ENCODE data around the gene ARL14. TPM values are rescaled to one million over a fixed set of nuclear protein-coding genes. Genes with fewer than 3 reads are reported as not detected.
A peak's percentile ranks its signal among the peaks of the same experiment; 100 is the strongest.

The ARL14 gene
- total RNA-seq, 2 donors from 2014 or later: not detected

- DNase-seq (no peak), ATAC-seq (no peak)
- no peaks in the 10 kb centered on the region for H3K9me3 ChIP-seq (ENCODE audit: control insufficient read depth, low read length, poor library complexity, severe bottlenecking)
- H3K27ac Mint-ChIP-seq: no peak overlapping the region
- no peak overlapping the region for H3K4me3 Mint-ChIP-seq
- H3K4me1 Mint-ChIP-seq: peaks cover 7% of the 10 kb centered on the region
- H3K36me3 Mint-ChIP-seq (ENCODE audit: low read depth): peaks cover 6% of the 10 kb centered on the region
- peaks cover 19% of the 10 kb centered on the region for H3K27me3 Mint-ChIP-seq
These were observed 10.1 kb downstream of the ARL14 start for GRCh38 chr3:160686955-160687535.

- no peak overlapping the region for H3K27ac Mint-ChIP-seq
- DNase-seq (no peak), ATAC-seq (no peak)
- H3K36me3 Mint-ChIP-seq (ENCODE audit: low read depth): no peaks in the 10 kb centered on the region
- no peaks in the 10 kb centered on the region for H3K9me3 ChIP-seq (ENCODE audit: control insufficient read depth, low read length, poor library complexity, severe bottlenecking)
- H3K27me3 Mint-ChIP-seq: no peaks in the 10 kb centered on the region
- no peak overlapping the region for H3K4me3 Mint-ChIP-seq
- H3K4me1 Mint-ChIP-seq: peaks cover 9% of the 10 kb centered on the region
These were observed 14.2 kb downstream of the ARL14 start for GRCh38 chr3:160691151-160691550.

- H3K4me3 Mint-ChIP-seq: no peak overlapping the region
- DNase-seq: no peak
- no peak for ATAC-seq
- peaks cover 13% of the 10 kb centered on the region for H3K4me1 Mint-ChIP-seq
- no peaks in the 10 kb centered on the region for H3K27me3 Mint-ChIP-seq
- no peaks in the 10 kb centered on the region for H3K9me3 ChIP-seq (ENCODE audit: control insufficient read depth, low read length, poor library complexity, severe bottlenecking)
- no peak overlapping the region for H3K27ac Mint-ChIP-seq
- H3K36me3 Mint-ChIP-seq (ENCODE audit: low read depth): no peaks in the 10 kb centered on the region
These were observed 15.0 kb downstream of the ARL14 start for GRCh38 chr3:160691962-160692361.

- Mint-ChIP-seq H3K4me3 (no peak overlapping the region), H3K4me1 (peaks cover 15% of the 10 kb centered on the region), H3K27ac (peak overlapping the region; percentile 59), H3K27me3 (peaks cover under 1% of the 10 kb centered on the region), H3K36me3 (ENCODE audit: low read depth) (no peaks in the 10 kb centered on the region)
- H3K9me3 ChIP-seq (ENCODE audit: control insufficient read depth, low read length, poor library complexity, severe bottlenecking): no peaks in the 10 kb centered on the region
- DNase-seq (no peak), ATAC-seq (no peak)
These were observed 16.2 kb downstream of the ARL14 start for GRCh38 chr3:160693191-160693590.

GRCh38 chr3:160694345-160694744, 17.4 kb downstream of the ARL14 start:
- DNase-seq (no peak), ATAC-seq (no peak)
- peaks cover 8% of the 10 kb centered on the region for H3K27me3 Mint-ChIP-seq
- no peaks in the 10 kb centered on the region for H3K9me3 ChIP-seq (ENCODE audit: control insufficient read depth, low read length, poor library complexity, severe bottlenecking)
- no peak overlapping the region for H3K27ac Mint-ChIP-seq
- no peak overlapping the region for H3K4me3 Mint-ChIP-seq
- peaks cover 3% of the 10 kb centered on the region for H3K36me3 Mint-ChIP-seq (ENCODE audit: low read depth)
- H3K4me1 Mint-ChIP-seq: peaks cover 15% of the 10 kb centered on the region

GRCh38 chr3:160695003-160695402, 18.0 kb downstream of the ARL14 start:
- no peaks in the 10 kb centered on the region for H3K9me3 ChIP-seq (ENCODE audit: control insufficient read depth, low read length, poor library complexity, severe bottlenecking)
- DNase-seq (no peak), ATAC-seq (no peak)
- H3K4me3 Mint-ChIP-seq: no peak overlapping the region
- peaks cover 10% of the 10 kb centered on the region for H3K27me3 Mint-ChIP-seq
- peaks cover 15% of the 10 kb centered on the region for H3K4me1 Mint-ChIP-seq
- no peak overlapping the region for H3K27ac Mint-ChIP-seq
- peaks cover 3% of the 10 kb centered on the region for H3K36me3 Mint-ChIP-seq (ENCODE audit: low read depth)

GRCh38 chr3:160695915-160696327, 19.0 kb downstream of the ARL14 start:
- H3K27ac Mint-ChIP-seq: no peak overlapping the region
- ATAC-seq (no peak), DNase-seq (no peak)
- peaks cover 19% of the 10 kb centered on the region for H3K27me3 Mint-ChIP-seq
- H3K4me1 Mint-ChIP-seq: peaks cover 15% of the 10 kb centered on the region
- peaks cover 3% of the 10 kb centered on the region for H3K36me3 Mint-ChIP-seq (ENCODE audit: low read depth)
- H3K4me3 Mint-ChIP-seq: no peak overlapping the region
- H3K9me3 ChIP-seq (ENCODE audit: control insufficient read depth, low read length, poor library complexity, severe bottlenecking): no peaks in the 10 kb centered on the region

- peaks cover 10% of the 10 kb centered on the region for H3K4me1 Mint-ChIP-seq
- H3K4me3 Mint-ChIP-seq: no peak overlapping the region
- H3K9me3 ChIP-seq (ENCODE audit: control insufficient read depth, low read length, poor library complexity, severe bottlenecking): no peaks in the 10 kb centered on the region
- H3K27me3 Mint-ChIP-seq: peaks cover 28% of the 10 kb centered on the region
- ATAC-seq: no peak
- H3K27ac Mint-ChIP-seq: no peak overlapping the region
- peaks cover 3% of the 10 kb centered on the region for H3K36me3 Mint-ChIP-seq (ENCODE audit: low read depth)
- no peak for DNase-seq
These were observed 20.8 kb downstream of the ARL14 start for GRCh38 chr3:160697637-160698380.

GRCh38 chr3:160698599-160699195, 21.7 kb downstream of the ARL14 start:
- H3K9me3 ChIP-seq (ENCODE audit: control insufficient read depth, low read length, poor library complexity, severe bottlenecking): no peaks in the 10 kb centered on the region
- Mint-ChIP-seq H3K27me3 (peaks cover 32% of the 10 kb centered on the region), H3K36me3 (ENCODE audit: low read depth) (peaks cover 3% of the 10 kb centered on the region), H3K27ac (no peak overlapping the region), H3K4me1 (peaks cover 8% of the 10 kb centered on the region), H3K4me3 (no peak overlapping the region)
- ATAC-seq (no peak), DNase-seq (no peak)

- DNase-seq (no peak), ATAC-seq (no peak)
These were observed 24.5 kb downstream of the ARL14 start for GRCh38 chr3:160701490-160701889.

GRCh38 chr3:160702290-160702689, 25.3 kb downstream of the ARL14 start:
- peaks cover 47% of the 10 kb centered on the region for H3K27me3 Mint-ChIP-seq
- ATAC-seq: no peak
- no peaks in the 10 kb centered on the region for H3K9me3 ChIP-seq (ENCODE audit: control insufficient read depth, low read length, poor library complexity, severe bottlenecking)
- no peak overlapping the region for H3K27ac Mint-ChIP-seq
- H3K4me1 Mint-ChIP-seq: peaks cover 2% of the 10 kb centered on the region
- H3K36me3 Mint-ChIP-seq (ENCODE audit: low read depth): peaks cover 3% of the 10 kb centered on the region
- DNase-seq: no peak
- no peak overlapping the region for H3K4me3 Mint-ChIP-seq

More at GRCh38 chr3:160701490-160701889, 24.5 kb downstream of the ARL14 start:
- H3K27me3 Mint-ChIP-seq: peaks cover 39% of the 10 kb centered on the region
- no peak overlapping the region for H3K4me3 Mint-ChIP-seq
- peaks cover 4% of the 10 kb centered on the region for H3K4me1 Mint-ChIP-seq
- H3K9me3 ChIP-seq (ENCODE audit: control insufficient read depth, low read length, poor library complexity, severe bottlenecking): no peaks in the 10 kb centered on the region
- no peak overlapping the region for H3K27ac Mint-ChIP-seq
- peaks cover 3% of the 10 kb centered on the region for H3K36me3 Mint-ChIP-seq (ENCODE audit: low read depth)

- no peak for ATAC-seq
These were observed 27.0 kb downstream of the ARL14 start for GRCh38 chr3:160703974-160704373.

GRCh38 chr3:160707187-160707794, 30.3 kb downstream of the ARL14 start:
- Mint-ChIP-seq H3K4me3 (no peak overlapping the region), H3K27me3 (peaks cover 58% of the 10 kb centered on the region), H3K27ac (no peak overlapping the region), H3K4me1 (no peaks in the 10 kb centered on the region), H3K36me3 (ENCODE audit: low read depth) (no peaks in the 10 kb centered on the region)
- ATAC-seq: peak; percentile 67
- H3K9me3 ChIP-seq (ENCODE audit: control insufficient read depth, low read length, poor library complexity, severe bottlenecking): no peaks in the 10 kb centered on the region
- no peak for DNase-seq

More at GRCh38 chr3:160703974-160704373, 27.0 kb downstream of the ARL14 start:
- Mint-ChIP-seq H3K36me3 (ENCODE audit: low read depth) (no peaks in the 10 kb centered on the region), H3K27me3 (peaks cover 56% of the 10 kb centered on the region), H3K27ac (no peak overlapping the region), H3K4me3 (no peak overlapping the region), H3K4me1 (no peaks in the 10 kb centered on the region)
- H3K9me3 ChIP-seq (ENCODE audit: control insufficient read depth, low read length, poor library complexity, severe bottlenecking): no peaks in the 10 kb centered on the region
- DNase-seq: no peak

Data from T-helper 17 cell (primary cell).